Activated T-cell treated with anti-CD3 and anti-CD28 coated beads, Interleukin-2, amount 50 U/mL, for 1 hour (primary cell): ENCODE measurements around the gene ARHGEF12.

Experiments used
- DNase-seq: peaks from one replicate; pipeline ENCODE4 v3.0.0-alpha.2; 2020

The ARHGEF12 gene

DNA sequence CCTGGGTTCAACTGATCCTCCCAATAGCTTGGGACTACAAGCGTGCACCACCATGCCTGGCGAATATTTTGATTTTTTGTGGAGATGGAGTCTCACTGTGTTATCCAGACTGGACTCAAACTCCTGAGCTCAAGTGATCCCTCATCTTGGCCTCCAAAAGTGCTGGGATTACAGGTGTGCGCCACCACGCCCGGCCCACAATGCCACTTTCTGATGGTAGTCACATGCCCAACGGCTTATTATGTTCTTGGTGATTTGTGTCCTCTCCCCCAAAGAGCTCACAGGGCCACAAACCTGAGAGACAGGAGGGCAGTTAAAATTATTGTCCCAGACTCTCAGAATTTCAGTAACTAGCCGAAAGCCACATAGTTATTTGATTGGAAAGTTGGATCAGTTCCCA is 185.0 kb downstream of the ARHGEF12 start:
- no peak for DNase-seq

DNA sequence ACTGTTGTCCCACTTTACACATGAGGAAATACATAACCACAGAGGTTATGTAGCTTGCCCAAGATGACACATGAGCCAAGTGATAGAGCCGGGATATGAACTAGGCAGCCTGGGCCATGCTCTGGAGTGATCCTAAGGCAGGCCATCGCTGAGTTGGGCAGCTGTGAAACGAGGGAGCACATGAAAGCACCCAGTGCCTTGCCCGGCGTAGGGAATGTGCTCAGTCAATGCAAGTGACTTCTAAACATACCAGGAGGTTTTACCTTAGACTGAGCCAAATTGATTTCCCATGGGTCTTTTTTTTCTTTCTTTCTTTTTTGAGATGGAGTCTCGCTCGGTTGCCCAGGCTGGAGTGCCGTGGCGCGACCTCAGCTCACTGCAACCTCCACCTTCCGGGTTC is 185.8 kb downstream of the ARHGEF12 start:
- no peak for DNase-seq

DNA sequence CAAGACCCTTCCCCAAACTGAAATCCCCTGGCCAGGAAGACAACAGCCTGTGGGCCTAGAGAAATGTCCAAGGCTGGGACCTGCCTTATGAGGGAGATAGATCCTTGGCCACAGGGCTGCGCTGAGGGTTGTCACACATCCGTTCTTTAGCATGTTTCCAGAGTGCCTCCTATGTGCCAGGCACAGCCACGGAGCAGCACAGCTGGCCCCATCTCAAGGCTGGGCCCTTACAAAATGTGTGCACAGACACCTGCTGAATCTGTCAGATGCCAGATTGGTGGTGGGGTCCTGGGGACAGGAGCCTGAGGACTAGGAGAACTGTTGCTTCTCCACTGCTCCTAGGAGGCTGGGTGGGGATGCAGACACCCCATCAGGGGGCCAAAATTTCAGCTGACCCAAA is 186.5 kb downstream of the ARHGEF12 start:
- no peak for DNase-seq

GRCh38 chr11:120523196-120523595 is 187.0 kb downstream of the ARHGEF12 start:
- no peak for DNase-seq

DNA sequence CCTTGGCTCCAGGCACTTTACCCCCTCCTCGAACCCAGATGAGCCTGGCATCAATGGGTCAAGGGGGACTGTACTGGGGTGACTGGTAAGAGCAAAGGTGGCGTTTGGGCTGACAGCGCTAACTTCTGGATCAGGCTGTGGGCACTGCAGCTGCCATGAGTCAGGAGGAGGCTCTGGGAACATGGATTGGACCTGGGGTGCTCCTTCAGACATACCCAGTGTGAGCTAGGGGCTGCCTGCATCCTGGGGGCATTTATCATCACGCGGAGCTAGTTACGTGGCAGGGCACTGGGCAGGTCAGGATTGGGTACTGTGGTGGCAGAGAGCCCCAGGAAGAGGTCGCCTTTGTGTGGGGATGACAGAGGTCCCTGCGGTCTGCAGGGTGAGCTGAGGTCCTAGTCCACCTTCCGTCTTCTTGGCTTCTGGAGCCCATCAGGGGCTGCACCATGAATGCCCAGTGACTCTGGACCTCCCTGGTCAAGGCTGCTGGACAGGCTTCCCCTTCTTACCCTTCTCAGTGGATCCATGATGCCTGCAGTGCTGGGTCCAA is 188.4 kb downstream of the ARHGEF12 start:
- DNase-seq, result no peak

GRCh38 chr11:120525261-120526171 is 189.3 kb downstream of the ARHGEF12 start:
- DNase-seq, result no peak

DNA sequence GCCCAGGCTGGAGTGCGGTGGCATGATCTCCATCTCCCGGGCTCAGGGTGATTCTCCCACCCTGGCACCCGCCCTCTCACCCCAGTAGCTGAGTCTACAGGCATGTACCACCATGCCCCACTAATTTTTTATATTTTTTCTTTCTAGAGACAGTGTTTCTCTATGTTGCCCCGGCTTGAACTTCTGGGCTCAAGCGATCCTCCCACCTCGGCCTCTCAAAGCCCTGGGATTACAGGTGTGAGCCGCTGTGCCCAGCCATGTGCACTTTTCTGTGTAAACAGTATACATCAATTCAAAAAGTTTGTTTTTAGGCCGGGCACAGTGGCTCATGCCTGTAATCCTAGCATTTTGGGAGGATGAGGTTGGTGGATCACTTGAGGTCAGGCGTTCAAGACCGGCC is 190.0 kb downstream of the ARHGEF12 start:
- DNase-seq, result no peak

GRCh38 chr11:120527111-120527761 is 191.0 kb downstream of the ARHGEF12 start:
- no peak for DNase-seq

DNA sequence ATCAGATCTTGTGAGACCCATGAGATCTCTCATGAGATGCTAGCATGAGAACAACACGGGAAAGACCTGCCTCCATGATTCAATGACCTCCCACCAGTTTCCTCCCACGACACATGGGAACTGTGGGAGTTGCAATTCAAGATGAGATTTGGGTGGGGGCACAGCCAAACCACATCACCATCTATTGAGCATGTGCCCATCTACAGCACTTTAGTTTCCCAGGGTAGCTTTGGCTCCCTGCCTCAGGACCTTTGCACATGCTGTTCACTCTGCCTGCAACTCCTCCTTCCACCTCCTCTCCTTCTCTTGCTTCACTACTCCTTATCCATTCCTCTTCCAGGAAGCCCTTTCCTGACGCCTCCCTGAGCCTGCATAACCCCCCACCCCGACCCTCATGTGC is 192.5 kb downstream of the ARHGEF12 start:
- no peak for DNase-seq

- no peak for DNase-seq
Observed at GRCh38 chr11:120529214-120529613, 193.0 kb downstream of the ARHGEF12 start.

- no peak for DNase-seq
Observed at GRCh38 chr11:120529911-120530310, 193.7 kb downstream of the ARHGEF12 start.

GRCh38 chr11:120532082-120532831 is 196.0 kb downstream of the ARHGEF12 start:
- no peak for DNase-seq

- no peak for DNase-seq
Observed at GRCh38 chr11:120532832-120533196, 196.6 kb downstream of the ARHGEF12 start.

GRCh38 chr11:120536091-120536796 is 200.0 kb downstream of the ARHGEF12 start:
- no peak for DNase-seq

DNA sequence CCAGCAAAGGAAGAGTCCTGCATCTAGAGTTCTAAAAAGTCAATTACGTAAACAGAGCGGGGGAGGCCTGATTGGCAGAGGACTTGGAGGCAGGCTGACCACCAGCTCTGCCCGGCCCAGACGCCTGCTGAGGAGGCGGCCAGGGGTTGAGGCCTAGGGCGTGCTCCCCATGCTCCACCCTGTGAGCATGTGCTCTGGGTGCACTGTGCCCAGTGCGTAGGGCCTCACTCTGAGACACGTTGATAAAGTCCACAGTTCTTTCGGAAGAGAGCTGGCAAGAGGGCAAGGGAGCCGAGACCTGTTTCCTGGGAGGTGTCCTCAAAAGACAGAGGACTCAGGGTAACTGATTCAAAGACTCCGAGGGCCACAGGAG is 200.6 kb downstream of the ARHGEF12 start:
- DNase-seq, result no peak

- no peak for DNase-seq
Observed at GRCh38 chr11:120537996-120538395, 201.8 kb downstream of the ARHGEF12 start.

- DNase-seq, result no peak
Observed at GRCh38 chr11:120538707-120539106, 202.5 kb downstream of the ARHGEF12 start.
